C1 segment of cervical spinal cord (tissue), 14 donors: Measurements from ENCODE around the gene ANO9.
"Not testable (repeated sequence)": the region's sequence is repeated elsewhere in the genome, so short reads cannot be mapped to it uniquely, and the experiment has no call there.

Source experiments
- DNase-seq, 14 donors: peaks; one replicate each; lab custom pipeline; 2025; lab: John Stamatoyannopoulos, UW

ANO9 gene

DNA sequence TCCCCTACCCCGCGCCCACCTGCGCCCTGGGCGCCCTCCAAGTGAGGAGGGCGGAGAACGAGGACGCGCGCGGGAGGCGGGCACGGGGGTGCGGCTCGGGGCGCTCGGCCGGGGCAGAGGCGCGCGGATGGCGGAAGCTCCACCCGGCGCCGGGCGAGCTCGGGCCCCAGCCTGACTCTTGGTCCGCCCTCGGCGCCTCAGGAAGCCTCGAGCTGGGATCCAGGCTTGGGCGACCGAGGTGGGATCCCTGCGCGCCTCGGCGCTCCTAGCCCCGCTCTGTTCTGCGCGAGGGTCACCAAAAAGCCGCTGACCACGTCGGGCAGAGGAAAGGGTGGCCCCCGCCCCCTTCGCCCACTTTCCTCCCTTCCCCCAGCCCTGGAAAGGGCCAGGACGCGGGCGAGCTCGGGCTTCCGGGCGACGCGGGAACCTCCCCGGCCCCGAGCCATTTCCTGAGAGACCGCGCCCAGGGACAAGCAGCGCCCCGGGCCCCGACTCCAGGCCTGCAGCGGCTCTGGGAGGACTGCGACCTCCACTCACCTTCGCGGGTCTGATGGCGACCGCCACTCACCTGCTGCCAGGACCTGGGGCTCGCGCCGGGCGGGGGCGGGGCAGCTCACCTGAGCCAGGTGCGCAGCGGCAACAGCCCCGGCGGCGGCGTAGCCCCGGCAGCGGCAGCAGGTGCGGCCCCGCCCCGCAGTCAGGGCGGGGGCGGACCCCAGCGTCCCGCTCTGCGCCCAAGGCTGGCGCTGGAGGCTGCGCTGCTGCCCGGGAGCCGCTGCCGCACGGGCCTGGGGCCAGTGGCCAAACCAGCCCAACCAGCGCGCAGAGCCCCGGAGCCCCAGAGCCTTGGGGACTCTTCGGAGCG lies 24.8 kb downstream of the ANO9 start:
- no peak for DNase-seq

DNA sequence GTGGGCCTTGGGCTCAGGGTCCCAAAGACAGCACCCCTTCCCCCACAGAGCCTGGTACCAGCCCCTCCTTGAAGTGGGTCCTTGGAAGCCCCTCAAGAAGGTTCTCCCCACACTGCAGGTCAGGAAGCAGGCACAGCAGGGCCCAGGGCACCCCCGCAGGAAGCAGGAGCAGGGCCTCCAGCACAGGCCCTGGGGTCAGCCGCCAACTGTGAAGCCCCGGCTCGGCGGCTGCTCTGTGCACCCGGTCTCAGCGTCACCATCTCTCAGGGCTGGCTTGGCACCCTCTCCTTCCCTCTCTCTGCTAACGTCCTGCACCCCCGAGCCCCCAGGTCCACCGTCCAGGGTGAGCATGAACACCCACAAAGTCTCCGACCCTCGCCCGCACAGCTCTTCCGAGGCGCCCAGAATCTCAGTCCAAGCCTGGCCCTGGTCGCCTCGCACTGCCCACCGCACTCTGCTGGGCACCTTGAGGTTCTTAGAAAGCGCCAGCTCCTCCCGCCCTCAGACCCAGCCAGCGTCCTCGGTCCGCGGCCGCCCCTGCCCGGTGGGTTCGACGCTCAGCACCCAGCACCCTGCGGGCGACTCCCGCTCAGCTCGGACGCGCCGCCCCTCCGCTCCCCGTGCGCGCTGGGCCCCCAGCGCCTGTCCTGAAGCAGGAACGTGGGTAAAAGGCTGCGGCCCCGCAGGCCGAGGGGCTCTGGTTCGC lies 25.6 kb downstream of the ANO9 start:
- no peak for DNase-seq

DNA sequence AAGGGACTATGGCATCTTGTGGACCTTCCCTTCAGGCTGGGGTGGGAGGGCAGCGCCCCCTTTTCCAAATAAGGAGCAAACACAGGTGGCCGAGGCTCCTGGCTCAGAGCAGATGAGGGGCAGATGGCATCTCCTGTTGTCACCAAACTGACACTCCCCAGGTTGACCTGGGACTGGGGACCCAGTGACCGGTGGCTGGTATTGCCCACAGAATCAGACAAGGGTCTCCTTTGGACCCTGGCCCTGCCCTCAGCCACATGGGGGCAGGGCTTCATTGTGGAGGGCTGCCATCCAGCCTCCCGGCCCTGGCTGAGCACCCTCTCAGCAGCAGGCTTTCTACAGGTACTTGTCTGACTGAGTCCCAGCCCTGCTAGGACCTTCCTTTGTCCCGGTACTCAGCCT lies 26.2 kb downstream of the ANO9 start:
- DNase-seq, result no peak

DNA sequence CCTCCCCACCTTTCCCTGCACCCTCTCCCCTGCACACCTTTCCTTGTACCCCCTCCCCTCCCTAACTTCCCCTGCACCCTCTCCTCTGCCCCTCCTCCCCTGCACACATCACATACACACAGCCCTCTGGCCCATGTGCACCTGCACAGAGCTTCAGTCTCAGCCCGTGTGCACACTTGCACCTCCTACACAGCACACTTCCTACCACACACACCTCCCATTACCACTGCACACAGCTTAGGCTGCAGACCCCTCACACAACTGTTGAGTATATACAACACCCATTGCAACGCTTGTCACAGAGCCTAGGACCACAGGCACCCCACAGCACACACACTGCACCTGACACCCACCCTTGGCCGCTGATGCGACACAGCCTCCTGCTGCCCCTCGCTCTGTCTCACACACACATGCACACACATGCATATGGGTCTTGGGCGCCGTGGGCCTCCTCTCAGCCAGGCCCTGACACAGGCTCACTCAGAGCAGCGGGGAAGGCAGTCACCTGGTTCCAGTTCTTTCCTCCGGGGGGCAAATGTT lies 27.4 kb downstream of the ANO9 start:
- no peak for DNase-seq

GRCh38 chr11:413120-414081 lies 28.4 kb downstream of the ANO9 start:
- no peak for DNase-seq

GRCh38 chr11:412641-413119 lies 29.1 kb downstream of the ANO9 start:
- no peak for DNase-seq

DNA sequence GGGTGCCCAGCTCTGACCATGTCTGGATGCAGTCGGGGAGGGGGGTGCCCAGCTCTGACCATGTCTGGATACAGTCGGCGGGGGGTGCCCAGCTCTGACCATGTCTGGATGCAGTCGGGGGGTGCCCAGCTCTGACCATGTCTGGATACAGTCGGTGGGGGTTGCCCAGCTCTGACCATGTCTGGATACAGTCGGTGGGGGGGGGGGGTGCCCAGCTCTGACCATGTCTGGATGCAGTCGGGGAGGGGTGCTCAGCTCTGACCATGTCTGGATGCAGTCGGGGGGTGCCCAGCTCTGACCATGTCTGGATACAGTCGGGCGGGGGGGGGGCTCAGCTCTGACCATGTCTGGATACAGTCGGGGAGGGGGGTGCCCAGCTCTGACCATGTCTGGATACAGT lies 30.3 kb downstream of the ANO9 start:
- not testable (repeated sequence) for DNase-seq

DNA sequence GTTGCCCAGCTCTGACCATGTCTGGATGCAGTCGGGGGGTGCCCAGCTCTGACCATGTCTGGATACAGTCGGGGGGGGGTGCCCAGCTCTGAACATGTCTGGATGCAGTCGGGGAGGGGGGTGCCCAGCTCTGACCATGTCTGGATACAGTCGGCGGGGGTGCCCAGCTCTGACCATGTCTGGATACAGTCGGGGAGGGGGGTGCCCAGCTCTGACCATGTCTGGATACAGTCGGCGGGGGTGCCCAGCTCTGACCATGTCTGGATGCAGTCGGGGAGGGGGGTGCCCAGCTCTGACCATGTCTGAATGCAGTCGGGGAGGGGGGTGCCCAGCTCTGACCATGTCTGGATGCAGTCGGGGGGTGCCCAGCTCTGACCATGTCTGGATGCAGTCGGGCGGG lies 31.1 kb downstream of the ANO9 start:
- DNase-seq, result not testable (repeated sequence)

GRCh38 chr11:409600-410483 lies 32.0 kb downstream of the ANO9 start:
- no peak for DNase-seq

GRCh38 chr11:409008-409599 lies 32.7 kb downstream of the ANO9 start:
- no peak for DNase-seq

DNA sequence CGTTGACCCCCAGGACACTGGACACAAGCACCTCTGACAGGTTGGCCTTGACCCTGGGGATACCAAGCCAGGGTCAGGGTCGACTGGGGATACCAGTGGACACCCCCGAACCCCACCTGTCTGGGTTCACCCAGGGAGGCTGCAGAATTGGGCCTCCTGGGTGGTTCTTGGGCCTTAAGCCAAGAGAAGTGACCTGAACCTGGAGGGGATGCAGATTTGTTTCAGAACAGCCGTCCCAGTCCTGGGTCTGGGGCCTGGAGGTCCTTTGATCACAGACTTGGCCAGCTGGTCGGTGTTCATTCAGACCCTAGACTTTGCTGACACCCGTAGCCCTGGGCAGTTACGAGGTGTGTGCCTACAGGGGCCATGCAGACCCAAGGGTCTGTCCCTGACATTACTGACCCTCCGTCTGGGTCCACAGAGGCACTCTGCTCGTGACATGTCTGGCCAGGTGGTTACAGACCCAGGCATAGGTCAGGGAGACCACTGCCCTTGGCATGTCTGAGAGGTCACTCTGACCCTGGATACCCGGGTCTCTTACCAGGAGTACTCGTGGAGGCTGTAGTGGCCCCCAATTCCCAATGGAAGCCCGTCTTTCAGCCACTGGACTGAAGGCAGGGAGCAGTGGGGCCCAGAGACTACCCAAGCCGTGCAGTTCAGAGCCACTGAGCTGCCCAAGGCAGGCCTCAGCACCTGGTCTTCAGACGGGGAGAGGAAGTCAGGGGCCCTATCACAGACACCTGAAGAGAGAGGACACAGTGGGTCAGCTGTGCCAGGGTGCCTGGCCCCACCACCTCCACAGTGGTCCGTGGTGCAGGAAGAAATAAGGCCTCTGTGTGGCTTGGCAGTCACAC lies 33.4 kb downstream of the ANO9 start:
- DNase-seq, result no peak

DNA sequence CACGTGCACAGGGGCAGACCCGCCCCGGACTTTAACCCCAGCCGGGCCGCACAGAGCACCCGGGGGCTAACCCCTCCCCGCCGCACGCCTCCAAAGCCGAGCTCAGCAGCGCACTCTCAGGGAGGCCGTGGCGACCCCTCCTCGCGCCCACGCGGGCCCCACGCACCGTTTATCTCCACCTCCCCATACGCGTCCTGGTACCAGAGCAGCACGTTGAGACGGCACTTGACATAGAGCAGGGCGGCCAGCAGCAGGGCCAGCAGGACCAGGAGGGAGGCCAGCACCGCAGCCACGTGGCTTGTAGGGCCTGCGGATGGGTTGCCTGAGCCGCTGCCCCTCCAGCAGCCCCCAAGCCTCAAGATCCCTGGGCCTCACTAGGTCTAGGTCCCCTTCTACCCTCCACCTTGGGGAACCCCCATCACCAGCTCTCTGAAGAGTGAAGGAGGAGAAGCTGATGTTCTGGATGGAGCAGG lies 34.1 kb downstream of the ANO9 start:
- DNase-seq, result no peak

GRCh38 chr11:406796-407650 lies 34.8 kb downstream of the ANO9 start:
- peak in 11 of 14 donors; percentile 27 to 74 (median 48) for DNase-seq

- no peak for DNase-seq
Measured at GRCh38 chr11:405954-406795, 35.6 kb downstream of the ANO9 start.

DNA sequence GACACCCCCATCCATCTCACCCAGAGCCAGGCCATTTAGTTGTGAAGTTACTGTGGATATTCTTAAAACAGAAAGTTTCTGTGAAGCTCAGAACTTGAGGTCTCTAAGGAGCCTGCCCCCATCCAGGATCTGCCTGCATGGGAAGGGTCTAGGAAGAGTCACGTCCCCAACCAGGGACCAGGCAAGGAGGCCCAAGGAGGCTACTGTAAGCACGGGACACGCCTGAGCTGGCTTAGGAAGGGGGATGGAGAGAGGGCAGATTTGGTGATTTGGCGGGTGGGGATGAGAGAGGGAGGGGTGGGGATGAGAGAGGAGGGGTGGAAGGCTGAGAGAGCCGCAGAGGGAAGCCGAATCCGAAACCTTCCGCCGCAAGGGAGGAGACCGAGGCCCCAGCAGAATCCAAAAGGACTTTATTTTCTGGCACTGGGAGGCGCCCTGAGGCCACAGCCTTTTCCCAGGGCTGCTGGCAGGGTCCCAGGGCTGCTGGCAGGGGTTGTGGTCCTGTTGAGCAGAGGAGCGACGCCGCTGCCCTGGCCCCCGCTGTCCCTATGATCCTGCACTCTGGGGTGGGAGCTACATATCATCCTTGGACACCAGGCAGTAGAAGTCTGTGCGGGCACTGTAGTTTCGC lies 36.4 kb downstream of the ANO9 start:
- peak in 5 of 14 donors; percentile 21 to 64 (median 30) for DNase-seq

- no peak for DNase-seq
Measured at GRCh38 chr11:404551-405264, 37.1 kb downstream of the ANO9 start.
